Stimulated activated CD8-positive, alpha-beta memory T cell treated with anti-CD3 and anti-CD28 coated beads, Interleukin-12 subunit alpha, Interleukin-12 subunit beta, amount 100 ng/mL, for 24 hours (primary cell): Measurements from ENCODE around the gene AMTN.
A peak's percentile ranks its signal among the peaks of the same experiment; 100 is the strongest.
"Not testable (repeated sequence)": the region's sequence is repeated elsewhere in the genome, so short reads cannot be mapped to it uniquely, and the experiment has no call there.

Source experiments
- DNase-seq: peaks from one replicate; pipeline ENCODE4 v3.0.0-alpha.2; 2020; ENCODE audit errors: extremely low read depth

The AMTN gene, protein sequence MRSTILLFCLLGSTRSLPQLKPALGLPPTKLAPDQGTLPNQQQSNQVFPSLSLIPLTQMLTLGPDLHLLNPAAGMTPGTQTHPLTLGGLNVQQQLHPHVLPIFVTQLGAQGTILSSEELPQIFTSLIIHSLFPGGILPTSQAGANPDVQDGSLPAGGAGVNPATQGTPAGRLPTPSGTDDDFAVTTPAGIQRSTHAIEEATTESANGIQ

DNA sequence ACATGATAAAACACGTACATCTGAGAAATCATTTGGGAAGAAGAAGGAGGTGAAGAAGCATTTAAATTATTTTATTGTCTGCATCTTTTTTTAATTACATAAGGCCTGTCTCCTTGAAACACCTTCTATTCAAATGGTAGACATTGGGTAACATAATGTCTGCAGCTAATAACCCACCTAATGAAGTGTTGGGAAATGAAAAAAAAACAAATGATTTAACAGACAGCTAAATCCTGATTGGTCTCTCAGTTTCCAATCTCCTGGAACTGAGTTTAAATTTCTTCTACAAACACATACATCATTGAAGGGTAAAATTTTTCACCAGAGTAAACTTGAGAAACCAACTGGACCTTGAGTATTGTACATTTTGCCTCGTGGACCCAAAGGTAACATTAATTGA, at the start of gene AMTN:
AMTN (plus strand) TSS at position 301 of the 400 bp plus-strand sequence. CDS start 209 bp downstream, outside the sequence.
- no peak for DNase-seq

- no peak for DNase-seq
These were observed 46.5 kb upstream of the AMTN start, which contains the start of gene MUC7 for GRCh38 chr4:70471897-70472296. MUC7 (plus strand) TSS chr4:70472197; CDS start chr4:70474022, 1,825 bp downstream.

DNA sequence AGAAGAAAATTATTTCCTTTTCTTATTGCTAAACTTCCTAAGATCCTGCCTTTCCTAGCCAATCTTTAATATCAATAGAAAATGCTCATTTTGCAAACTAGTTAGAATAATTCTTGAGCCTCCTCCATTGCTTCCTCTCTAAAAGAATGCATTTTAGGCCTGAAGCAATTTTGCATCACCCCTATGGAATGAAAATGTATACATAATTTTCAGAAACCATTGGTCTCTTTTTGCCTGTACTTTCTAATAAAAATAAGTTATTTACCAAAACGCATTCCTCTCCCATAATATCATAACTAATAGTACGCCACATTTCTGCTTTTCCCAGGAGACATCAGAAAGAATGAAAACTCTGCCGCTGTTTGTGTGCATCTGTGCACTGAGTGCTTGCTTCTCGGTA, 44.7 kb upstream of the AMTN start:
- DNase-seq: no peak

- DNase-seq: no peak
These were observed 29.6 kb upstream of the AMTN start for GRCh38 chr4:70488748-70489147.

GRCh38 chr4:70496231-70496630, 22.1 kb upstream of the AMTN start:
- no peak for DNase-seq

DNA sequence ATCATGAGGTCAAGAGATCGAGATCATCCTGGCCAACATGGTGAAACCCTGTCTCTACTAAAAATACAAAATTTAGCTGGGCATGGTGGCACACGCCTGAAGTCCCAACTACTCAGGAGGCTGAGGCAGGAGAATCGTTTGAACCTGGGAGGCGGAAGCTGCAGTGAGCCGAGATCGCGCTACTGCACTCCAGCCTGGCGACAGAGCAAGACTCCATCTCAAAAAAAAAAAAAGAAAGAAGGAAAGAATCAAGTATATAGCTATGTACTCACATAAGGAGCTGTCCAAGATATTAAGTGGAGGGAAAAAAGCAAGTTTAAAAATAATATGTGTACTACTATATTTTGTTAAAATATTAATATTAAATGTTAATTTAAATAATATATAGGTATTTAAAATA, 16.5 kb upstream of the AMTN start:
- not testable (repeated sequence) for DNase-seq

DNA sequence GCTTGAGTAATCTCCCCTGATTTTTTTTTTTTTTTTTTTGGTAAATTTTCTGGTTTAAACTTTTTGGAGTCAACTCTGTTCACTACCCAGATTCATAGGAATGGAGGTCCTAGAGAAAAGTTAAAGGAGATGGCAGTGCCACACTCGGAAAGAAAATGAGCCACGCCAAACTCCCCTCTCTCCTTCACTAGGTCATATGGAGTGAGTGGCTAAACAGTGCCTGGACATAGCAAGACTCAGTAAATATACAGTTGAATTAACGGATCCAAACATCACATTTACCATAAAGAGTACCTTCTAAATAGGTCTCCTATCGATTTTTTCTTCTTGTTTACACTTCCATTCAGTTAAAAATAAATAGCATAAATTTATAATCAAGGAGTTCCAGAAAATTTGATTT, 13.6 kb upstream of the AMTN start:
- no peak for DNase-seq

- DNase-seq: peak; percentile 7
These were observed 13.1 kb upstream of the AMTN start for GRCh38 chr4:70505151-70505748.

GRCh38 chr4:70508801-70509200, 9.6 kb upstream of the AMTN start:
- no peak for DNase-seq

GRCh38 chr4:70511365-70511764, 7.0 kb upstream of the AMTN start:
- no peak for DNase-seq

DNA sequence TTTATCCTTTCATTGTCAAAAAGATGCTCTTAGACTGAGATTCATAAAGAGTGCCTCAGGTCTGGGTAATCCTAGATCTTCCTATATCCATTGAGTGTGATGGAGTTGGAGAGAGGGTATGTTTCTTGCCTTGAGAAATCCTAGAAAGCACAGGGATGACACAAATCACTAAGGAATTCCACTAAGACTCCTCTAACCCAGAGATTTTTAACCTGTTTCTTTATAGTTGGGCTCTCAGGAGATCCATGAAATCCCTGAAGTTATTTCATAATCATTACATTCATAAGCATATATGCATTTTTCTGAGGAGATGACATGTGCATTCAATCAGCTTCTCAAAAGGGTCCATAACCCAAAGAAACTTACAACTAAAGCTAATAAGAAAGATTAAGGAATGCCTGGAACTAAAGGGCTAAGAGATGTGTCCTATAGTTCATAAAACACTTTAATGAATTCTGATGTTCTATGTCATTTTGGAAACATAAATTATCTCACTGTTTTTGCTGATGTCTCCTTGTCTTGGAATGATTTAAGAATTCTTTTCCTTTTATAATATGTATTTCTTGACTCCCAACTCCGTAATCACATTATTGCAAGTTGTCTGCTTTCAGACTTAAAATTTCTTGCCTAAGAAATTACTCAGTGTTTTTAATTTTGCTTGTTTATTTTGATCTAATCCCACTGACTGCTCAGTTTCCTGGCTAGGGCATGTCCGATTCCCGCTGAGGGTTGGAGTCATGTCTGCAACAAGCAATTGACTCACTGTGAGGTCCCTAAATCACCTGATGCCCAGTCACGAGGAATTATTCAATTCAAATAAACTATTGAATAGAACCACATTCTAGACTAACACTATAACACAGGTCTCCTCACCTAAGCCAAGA, 2.8 kb upstream of the AMTN start:
- no peak for DNase-seq

GRCh38 chr4:70518716-70519115, 347 bp downstream of the AMTN start:
- no peak for DNase-seq

DNA sequence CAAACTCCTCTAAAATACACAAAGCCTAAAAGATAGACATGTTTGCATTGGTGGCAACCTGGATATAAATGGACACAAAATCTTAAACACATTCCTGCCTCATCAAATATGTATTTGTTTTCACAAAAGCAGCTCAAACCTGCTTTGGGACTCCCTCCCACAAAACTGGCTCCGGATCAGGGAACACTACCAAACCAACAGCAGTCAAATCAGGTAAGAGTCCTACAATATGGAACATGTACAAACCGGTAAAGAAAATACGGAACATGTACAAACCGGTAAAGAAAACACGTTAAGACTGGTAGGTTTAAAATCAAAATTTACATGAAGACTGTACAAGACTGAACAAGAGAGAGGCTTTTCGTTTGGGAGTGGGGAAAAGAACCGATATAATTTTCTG, 4.3 kb downstream of the AMTN start:
- no peak for DNase-seq

DNA sequence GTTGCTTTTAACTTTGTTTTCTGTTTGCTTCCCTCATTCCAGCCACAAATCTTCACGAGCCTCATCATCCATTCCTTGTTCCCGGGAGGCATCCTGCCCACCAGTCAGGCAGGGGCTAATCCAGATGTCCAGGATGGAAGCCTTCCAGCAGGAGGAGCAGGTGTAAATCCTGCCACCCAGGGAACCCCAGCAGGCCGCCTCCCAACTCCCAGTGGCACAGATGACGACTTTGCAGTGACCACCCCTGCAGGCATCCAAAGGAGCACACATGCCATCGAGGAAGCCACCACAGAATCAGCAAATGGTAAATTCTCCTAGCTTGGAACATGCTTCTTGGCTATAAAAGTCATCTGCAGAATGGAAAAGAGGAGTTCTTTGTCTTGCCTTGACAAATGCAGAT, 12.6 kb downstream of the AMTN start:
- DNase-seq: no peak

DNA sequence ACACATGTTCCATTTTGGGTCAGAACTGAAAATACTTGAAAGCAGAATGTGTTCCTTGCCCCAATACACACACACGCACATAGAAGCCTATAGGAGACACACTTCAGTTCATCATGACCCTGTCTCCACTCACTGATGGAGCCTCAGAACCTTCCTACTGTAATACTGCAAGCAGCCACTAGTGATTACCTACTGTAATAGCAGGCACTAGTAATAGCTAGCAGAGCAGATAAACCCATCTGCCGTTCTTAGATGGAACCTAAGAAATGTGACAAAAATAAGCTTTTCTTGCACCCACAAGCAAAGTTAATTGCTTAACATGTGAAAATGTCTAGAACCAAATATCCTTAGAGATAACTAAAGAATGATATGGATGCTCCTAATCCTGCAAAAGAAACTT, 13.6 kb downstream of the AMTN start:
- no peak for DNase-seq

- no peak for DNase-seq
These were observed 14.8 kb downstream of the AMTN start for GRCh38 chr4:70533211-70533610.

GRCh38 chr4:70533791-70534190, 15.4 kb downstream of the AMTN start:
- DNase-seq: no peak

DNA sequence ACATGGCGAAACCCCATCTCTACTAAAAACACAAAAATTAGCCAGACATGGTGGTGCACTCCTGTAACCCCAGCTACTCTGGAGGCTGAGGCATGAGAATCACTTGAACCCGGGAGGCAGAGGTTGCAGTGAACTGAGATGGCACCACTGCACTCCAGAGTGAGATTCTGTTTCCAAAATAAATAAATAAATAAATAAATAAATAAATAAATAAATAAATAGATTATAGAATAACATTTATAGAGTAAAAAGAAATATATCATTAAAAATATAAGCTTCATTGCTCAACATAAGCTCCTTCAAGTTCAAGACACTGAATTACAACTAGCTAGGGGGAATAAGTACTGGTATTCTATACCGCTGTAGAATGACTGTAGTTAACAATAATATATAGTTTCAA, 16.5 kb downstream of the AMTN start:
- not testable (repeated sequence) for DNase-seq

DNA sequence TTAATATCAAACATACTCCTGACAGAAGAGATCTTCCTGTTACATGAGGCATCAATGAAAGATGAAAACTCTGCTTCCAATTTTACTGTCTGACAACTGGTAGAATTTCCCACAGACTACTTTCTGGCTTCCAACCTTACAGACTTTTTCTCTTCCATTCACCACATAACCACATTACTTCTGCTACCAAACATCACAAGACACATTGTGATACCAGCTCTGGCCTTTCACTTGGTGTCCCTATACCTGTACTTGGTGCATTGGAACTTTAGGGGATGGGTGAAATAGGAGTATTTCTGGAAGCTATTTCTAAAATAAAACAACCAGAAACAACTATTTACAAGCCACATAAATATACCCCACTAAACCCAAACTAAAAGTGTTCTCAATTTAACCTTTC, 20.5 kb downstream of the AMTN start:
- no peak for DNase-seq

- no peak for DNase-seq
These were observed 26.0 kb downstream of the AMTN start for GRCh38 chr4:70544279-70544868.

- no peak for DNase-seq
These were observed 38.5 kb downstream of the AMTN start for GRCh38 chr4:70556856-70557255.

DNA sequence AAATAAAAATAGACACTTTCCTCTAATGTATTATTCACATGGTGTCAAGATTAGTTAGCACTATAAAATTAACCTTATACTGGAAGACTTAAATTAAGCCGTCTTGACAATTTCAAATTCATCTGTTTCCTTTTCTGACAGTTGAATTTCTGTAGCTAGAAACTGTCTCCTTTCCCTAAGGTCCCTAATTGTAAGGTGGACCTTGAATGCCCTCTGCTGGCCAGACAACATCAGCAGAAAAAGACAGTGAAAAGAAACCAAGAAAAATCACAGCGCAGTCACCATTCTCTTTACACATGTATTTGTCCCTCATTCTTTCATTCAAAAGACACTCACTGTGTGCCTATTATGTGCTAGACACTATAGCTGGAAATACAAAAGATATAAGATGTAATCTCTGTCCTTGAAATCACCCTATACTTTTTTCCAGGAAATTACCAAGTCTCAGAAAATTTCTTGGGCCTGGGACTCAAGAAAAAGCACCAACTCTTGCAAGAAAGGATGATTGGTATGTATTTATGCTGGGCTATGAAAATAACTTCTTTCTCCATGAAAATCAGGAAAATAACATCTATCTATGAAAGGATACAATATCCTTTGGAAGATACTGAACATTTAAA, 41.0 kb downstream of the AMTN start:
- DNase-seq: no peak
